Tibial nerve (tissue), 4 donors: ENCODE measurements around the gene BATF. TPM values are rescaled to one million over a fixed set of nuclear protein-coding genes. Genes with fewer than 3 reads are reported as not detected.
A peak's percentile ranks its signal among the peaks of the same experiment; 100 is the strongest.

Experiments
- DNase-seq, 2 donors: peaks; one replicate each; pipeline ENCODE4 v3.0.0-alpha.2; 2019; ENCODE audit warnings: low spot score in 2 of 2
- H3K27ac ChIP-seq, 4 donors: fragments of 200-600 bp; sonication (generic) in 3 of 4; one replicate each; pipeline ENCODE4 v1.5.1; 2017 to 2019; ENCODE audit warnings: mild to moderate bottlenecking in 1 of 4
- H3K27me3 ChIP-seq, 2 donors: fragments of 200-600 bp; sonication (generic) in 1 of 2; one replicate each; pipeline versions ENCODE4 v1.5.1 to v1.6.0; 2017 to 2019
- H3K36me3 ChIP-seq, 3 donors: fragments of 200-600 bp; sonication (generic); one replicate each; pipeline ENCODE4 v1.5.1; 2018 to 2019
- H3K4me1 ChIP-seq, 4 donors: fragments of 200-600 bp; sonication (generic) in 3 of 4; one replicate each; pipeline ENCODE4 v1.5.1; 2017 to 2019
- H3K4me3 ChIP-seq, 4 donors: fragments of 200-600 bp; sonication (generic) in 3 of 4; one replicate each; pipeline ENCODE4 v1.5.1; 2017 to 2019; ENCODE audit warnings: mild to moderate bottlenecking in 1 of 4, moderate library complexity in 1 of 4
- H3K9me3 ChIP-seq, 4 donors: fragments of 200-600 bp; sonication (generic) in 3 of 4; one replicate each; pipeline ENCODE4 v1.5.1; 2017 to 2019
- CTCF ChIP-seq, 5 experiments: fragments of 200-600 bp in 3 of 5; fragments of 450-650 bp in 2 of 5; sonication (generic) in 3 of 5; IDR thresholded peaks; one replicate each; pipeline ENCODE4 v1.5.1; 2016 to 2019; ENCODE audit warnings: antibody characterized with exemption in 5 of 5, mild to moderate bottlenecking in 3 of 5, moderate library complexity in 2 of 5
- EP300 ChIP-seq, 2 donors: sonication (generic); formaldehyde crosslinking; IDR thresholded peaks; one replicate each; pipeline ENCODE4 v1.6.1; 2017; ENCODE audit warnings: antibody characterized with exemption in 2 of 2, mild to moderate bottlenecking in 1 of 2
- POLR2A ChIP-seq, 2 donors: fragments of 450-650 bp; IDR thresholded peaks; one replicate each; pipeline ENCODE4 v1.6.1; 2017; ENCODE audit warnings: antibody characterized with exemption in 2 of 2, mild to moderate bottlenecking in 2 of 2, moderate library complexity in 2 of 2
- WGBS, 2 donors: methylation state at CpG; one replicate each; pipeline ENCODE4 v1.1.5; 2018; 5-methylcytosine and 5-hydroxymethylcytosine counted together
- total RNA-seq, 4 donors: library from RNA; depleted of rRNA; stranded (reverse); fragments of >200 nt; gene quantifications; one replicate each; pipeline ENCODE4 v1.1.0, GENCODE V29; 2016

Gene BATF
- total RNA-seq, 4 donors from 2014 or later: 3.8 to 11.1 (median 6.3) TPM; not detected in 1

- Histone ChIP-seq H3K4me1 (peaks cover 0 to 11% (median 4%) of the 10 kb centered on the region in 4 donors), H3K27ac (no peak overlapping the region)
- WGBS, 2 donors: 95 to 96% methylated on average over 6 of the region's 6 CpGs
Observed at GRCh38 chr14:75553157-75553556, 30.9 kb downstream of the BATF start.

GRCh38 chr14:75553761-75554364, 31.6 kb downstream of the BATF start:
- Histone ChIP-seq H3K36me3 (no peaks in the 10 kb centered on the region), H3K4me1 (peaks cover 0 to 6% (median 2%) of the 10 kb centered on the region in 4 donors), H3K27ac (no peak overlapping the region), H3K4me3 (no peak overlapping the region), H3K27me3 (no peaks in the 10 kb centered on the region), H3K9me3 (peaks cover 0 to 10% (median 0%) of the 10 kb centered on the region in 4 donors)
- 65 to 70% methylated on average over 4 of the region's 4 CpGs for WGBS, 2 donors
- no peak for DNase-seq
- TF ChIP-seq CTCF (IDR thresholded peaks at IDR 0.05) (no peak), EP300 (IDR thresholded peaks at IDR 0.05) (no peak), POLR2A (IDR thresholded peaks at IDR 0.05) (no peak)

More at GRCh38 chr14:75553157-75553556, 30.9 kb downstream of the BATF start:
- TF ChIP-seq EP300 (IDR thresholded peaks at IDR 0.05) (no peak), CTCF (IDR thresholded peaks at IDR 0.05) (no peak), POLR2A (IDR thresholded peaks at IDR 0.05) (no peak)
- no peak for DNase-seq
- no peaks in the 10 kb centered on the region for H3K27me3 ChIP-seq
- H3K4me3 ChIP-seq: no peak overlapping the region
- no peaks in the 10 kb centered on the region for H3K36me3 ChIP-seq
- H3K9me3 ChIP-seq: peaks cover 0 to 9% (median 0%) of the 10 kb centered on the region in 4 donors

- peaks cover 0 to 10% (median 0%) of the 10 kb centered on the region in 4 donors for H3K9me3 ChIP-seq
- H3K27me3 ChIP-seq: no peaks in the 10 kb centered on the region
- no peak overlapping the region for H3K4me3 ChIP-seq
- H3K36me3 ChIP-seq: no peaks in the 10 kb centered on the region
- no peak overlapping the region for H3K27ac ChIP-seq
- no peak for DNase-seq
- H3K4me1 ChIP-seq: peaks cover 0 to under 1% (median 0%) of the 10 kb centered on the region in 4 donors
- 39 to 47% methylated on average over 2 of the region's 2 CpGs for WGBS, 2 donors
- TF ChIP-seq EP300 (IDR thresholded peaks at IDR 0.05) (no peak), POLR2A (IDR thresholded peaks at IDR 0.05) (no peak), CTCF (IDR thresholded peaks at IDR 0.05) (no peak)
Observed at GRCh38 chr14:75554482-75554881, 32.2 kb downstream of the BATF start.

- H3K36me3 ChIP-seq: no peaks in the 10 kb centered on the region
- no peak for TF ChIP-seq EP300 (IDR thresholded peaks at IDR 0.05)
- peaks cover 0 to 10% of the 10 kb centered on the region in 2 donors for H3K27me3 ChIP-seq
- WGBS, 2 donors: 86 to 90% methylated on average over 5 of the region's 5 CpGs
- peaks cover 0 to 8% (median 2%) of the 10 kb centered on the region in 4 donors for H3K4me1 ChIP-seq
- H3K9me3 ChIP-seq: peaks cover 0 to 10% (median 0%) of the 10 kb centered on the region in 4 donors
- DNase-seq: no peak
- no peak overlapping the region for H3K4me3 ChIP-seq
- H3K27ac ChIP-seq: no peak overlapping the region
Observed at GRCh38 chr14:75558440-75558839, 36.2 kb downstream of the BATF start.

- Histone ChIP-seq H3K4me3 (no peak overlapping the region), H3K27ac (no peak overlapping the region), H3K27me3 (peaks cover 0 to 10% of the 10 kb centered on the region in 2 donors), H3K4me1 (peaks cover 0 to 8% (median 2%) of the 10 kb centered on the region in 4 donors), H3K9me3 (peaks cover 0 to 10% (median 0%) of the 10 kb centered on the region in 4 donors), H3K36me3 (no peaks in the 10 kb centered on the region)
- TF ChIP-seq POLR2A (IDR thresholded peaks at IDR 0.05): no peak
- WGBS, 2 donors: 87 to 91% methylated on average over 6 of the region's 6 CpGs
- no peak for DNase-seq
Observed at GRCh38 chr14:75559045-75559444, 36.8 kb downstream of the BATF start.

GRCh38 chr14:75559451-75560222, 37.4 kb downstream of the BATF start:
- DNase-seq: peak in 1 of 2 donors; percentile 40
- peaks cover 0 to 10% (median 0%) of the 10 kb centered on the region in 4 donors for H3K9me3 ChIP-seq
- 90 to 91% methylated on average over 6 of the region's 6 CpGs for WGBS, 2 donors
- H3K27ac ChIP-seq: no peak overlapping the region
- H3K36me3 ChIP-seq: no peaks in the 10 kb centered on the region
- peaks cover 0 to 10% of the 10 kb centered on the region in 2 donors for H3K27me3 ChIP-seq
- no peak overlapping the region for H3K4me3 ChIP-seq
- H3K4me1 ChIP-seq: peaks cover 0 to 8% (median 2%) of the 10 kb centered on the region in 4 donors
- TF ChIP-seq CTCF (IDR thresholded peaks at IDR 0.05): no peak
- TF ChIP-seq EP300 (IDR thresholded peaks at IDR 0.05): no peak
- TF ChIP-seq POLR2A (IDR thresholded peaks at IDR 0.05): no peak
